Measurements from ENCODE around the gene RFLNA.

Gene RFLNA

DNA sequence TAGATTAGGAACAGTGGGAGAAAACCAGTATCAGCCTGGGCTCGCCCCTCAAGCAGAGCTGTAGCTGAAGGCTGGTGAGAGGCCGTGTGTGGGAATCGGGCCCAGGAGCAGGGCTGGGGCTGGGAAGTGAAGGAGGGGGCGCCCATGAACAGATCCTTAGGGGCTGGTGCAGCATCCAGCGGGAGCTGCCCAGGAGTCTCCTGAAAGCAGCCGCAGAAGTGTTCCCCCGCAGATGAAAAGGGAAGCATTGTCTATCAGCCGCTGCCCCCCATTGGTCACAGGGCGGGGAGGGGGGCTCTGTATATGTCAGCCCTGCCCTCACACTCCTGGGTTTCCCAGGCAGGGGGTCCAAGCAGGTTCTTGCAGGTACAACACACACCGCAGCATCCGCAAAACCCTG lies 15.6 kb upstream of the RFLNA start:
- TF ChIP-seq POLR2AphosphoS5 (IDR thresholded peaks at IDR 0.05; ENCODE audit: low read depth, low read length) (no peak), TAF1 (IDR thresholded peaks at IDR 0.05; ENCODE audit: borderline replicate concordance, insufficient read depth, low read length) (no peak), SIN3A (IDR thresholded peaks at IDR 0.05; ENCODE audit: borderline replicate concordance, insufficient read depth, low read length) (no peak), FOXP2 (optimal IDR thresholded peaks at IDR 0.05; ENCODE audit: borderline replicate concordance, extremely low read depth, extremely low read length, insufficient read depth) (no peak)
- TF ChIP-seq, protein P1, sequence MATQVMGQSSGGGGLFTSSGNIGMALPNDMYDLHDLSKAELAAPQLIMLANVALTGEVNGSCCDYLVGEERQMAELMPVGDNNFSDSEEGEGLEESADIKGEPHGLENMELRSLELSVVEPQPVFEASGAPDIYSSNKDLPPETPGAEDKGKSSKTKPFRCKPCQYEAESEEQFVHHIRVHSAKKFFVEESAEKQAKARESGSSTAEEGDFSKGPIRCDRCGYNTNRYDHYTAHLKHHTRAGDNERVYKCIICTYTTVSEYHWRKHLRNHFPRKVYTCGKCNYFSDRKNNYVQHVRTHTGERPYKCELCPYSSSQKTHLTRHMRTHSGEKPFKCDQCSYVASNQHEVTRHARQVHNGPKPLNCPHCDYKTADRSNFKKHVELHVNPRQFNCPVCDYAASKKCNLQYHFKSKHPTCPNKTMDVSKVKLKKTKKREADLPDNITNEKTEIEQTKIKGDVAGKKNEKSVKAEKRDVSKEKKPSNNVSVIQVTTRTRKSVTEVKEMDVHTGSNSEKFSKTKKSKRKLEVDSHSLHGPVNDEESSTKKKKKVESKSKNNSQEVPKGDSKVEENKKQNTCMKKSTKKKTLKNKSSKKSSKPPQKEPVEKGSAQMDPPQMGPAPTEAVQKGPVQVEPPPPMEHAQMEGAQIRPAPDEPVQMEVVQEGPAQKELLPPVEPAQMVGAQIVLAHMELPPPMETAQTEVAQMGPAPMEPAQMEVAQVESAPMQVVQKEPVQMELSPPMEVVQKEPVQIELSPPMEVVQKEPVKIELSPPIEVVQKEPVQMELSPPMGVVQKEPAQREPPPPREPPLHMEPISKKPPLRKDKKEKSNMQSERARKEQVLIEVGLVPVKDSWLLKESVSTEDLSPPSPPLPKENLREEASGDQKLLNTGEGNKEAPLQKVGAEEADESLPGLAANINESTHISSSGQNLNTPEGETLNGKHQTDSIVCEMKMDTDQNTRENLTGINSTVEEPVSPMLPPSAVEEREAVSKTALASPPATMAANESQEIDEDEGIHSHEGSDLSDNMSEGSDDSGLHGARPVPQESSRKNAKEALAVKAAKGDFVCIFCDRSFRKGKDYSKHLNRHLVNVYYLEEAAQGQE (IDR thresholded peaks at IDR 0.05; ENCODE audit: insufficient read depth in 1 of 2, low read depth in 2 of 2, low read length in 2 of 2) = no peak

DNA sequence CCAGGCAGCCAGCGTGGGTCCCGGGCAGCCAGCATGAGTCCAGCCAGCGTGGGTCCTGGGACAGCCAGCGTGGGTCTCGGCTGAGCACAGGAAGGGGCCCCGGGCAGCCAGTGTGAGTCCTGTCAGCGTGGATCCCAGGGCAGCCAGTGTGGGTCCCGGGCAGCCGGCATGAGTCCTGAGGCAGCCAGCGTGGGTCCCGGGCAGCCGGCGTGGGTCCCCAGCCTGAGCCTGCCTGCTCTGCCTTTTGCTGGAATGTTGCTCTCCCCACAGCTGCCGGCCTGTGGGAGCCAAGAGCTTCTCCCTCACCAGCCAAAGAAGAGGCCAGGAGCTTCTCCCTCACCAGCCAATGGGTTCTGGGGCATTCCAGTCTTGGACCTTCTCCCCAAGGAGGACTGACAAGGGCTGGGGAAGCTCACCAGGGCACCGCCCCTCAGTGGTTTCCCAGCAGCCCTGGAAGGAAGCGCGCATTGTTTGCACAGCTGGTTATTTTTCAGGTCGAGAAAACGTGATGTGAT lies 15.0 kb upstream of the RFLNA start:
- TF ChIP-seq, protein P1 (IDR thresholded peaks at IDR 0.05; ENCODE audit: insufficient read depth in 1 of 2, low read depth in 2 of 2, low read length in 2 of 2) = no peak

DNA sequence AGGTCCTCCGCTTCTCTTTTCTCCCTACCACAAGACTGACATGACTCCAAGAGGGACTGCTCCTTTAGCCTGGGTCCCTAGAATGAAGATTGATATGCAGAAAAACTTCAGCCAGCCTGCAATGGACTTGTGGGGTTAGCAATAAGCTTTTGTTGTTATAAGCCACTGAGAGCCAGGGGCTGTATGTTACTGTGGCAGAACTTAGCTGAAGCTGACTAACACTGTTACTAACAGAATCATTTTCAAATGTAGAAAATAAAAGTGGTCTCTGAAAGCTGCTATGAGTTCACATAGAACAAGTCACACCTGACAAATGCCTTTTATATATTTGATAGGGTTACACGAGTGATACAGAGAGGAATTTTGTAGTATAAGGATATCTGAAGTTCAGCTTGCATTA lies 13.6 kb upstream of the RFLNA start:
- no peak for TF ChIP-seq TAF1 (IDR thresholded peaks at IDR 0.05; ENCODE audit: borderline replicate concordance, insufficient read depth, low read length)
- TF ChIP-seq, protein P1 (IDR thresholded peaks at IDR 0.05; ENCODE audit: insufficient read depth in 1 of 2, low read depth in 2 of 2, low read length in 2 of 2) = no peak

DNA sequence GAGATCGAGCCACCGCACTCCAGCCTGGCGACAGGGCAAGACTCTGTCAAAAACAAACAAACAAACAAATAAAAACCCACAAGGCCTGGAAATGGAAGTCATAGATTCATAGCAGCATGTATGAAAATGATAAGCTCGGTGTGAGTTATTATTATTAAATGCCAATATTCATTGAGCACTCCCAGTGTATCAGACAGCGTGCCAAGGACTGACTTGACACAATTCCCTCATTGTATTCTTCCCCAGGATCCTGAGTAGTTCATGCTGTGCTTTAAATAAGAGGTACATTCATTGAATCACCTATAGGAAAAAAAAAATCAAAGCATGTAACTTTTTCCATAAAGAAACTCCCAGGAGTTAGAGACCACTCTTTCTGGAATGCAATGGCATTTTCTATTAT lies 12.6 kb upstream of the RFLNA start:
- TF ChIP-seq FOXP2 (optimal IDR thresholded peaks at IDR 0.05; ENCODE audit: borderline replicate concordance, extremely low read depth, extremely low read length, insufficient read depth) (no peak), TAF1 (IDR thresholded peaks at IDR 0.05; ENCODE audit: borderline replicate concordance, insufficient read depth, low read length) (no peak), POLR2AphosphoS5 (IDR thresholded peaks at IDR 0.05; ENCODE audit: low read depth, low read length) (no peak), SIN3A (IDR thresholded peaks at IDR 0.05; ENCODE audit: borderline replicate concordance, insufficient read depth, low read length) (no peak)
- TF ChIP-seq, protein P1 (IDR thresholded peaks at IDR 0.05; ENCODE audit: insufficient read depth in 1 of 2, low read depth in 2 of 2, low read length in 2 of 2) = no peak

DNA sequence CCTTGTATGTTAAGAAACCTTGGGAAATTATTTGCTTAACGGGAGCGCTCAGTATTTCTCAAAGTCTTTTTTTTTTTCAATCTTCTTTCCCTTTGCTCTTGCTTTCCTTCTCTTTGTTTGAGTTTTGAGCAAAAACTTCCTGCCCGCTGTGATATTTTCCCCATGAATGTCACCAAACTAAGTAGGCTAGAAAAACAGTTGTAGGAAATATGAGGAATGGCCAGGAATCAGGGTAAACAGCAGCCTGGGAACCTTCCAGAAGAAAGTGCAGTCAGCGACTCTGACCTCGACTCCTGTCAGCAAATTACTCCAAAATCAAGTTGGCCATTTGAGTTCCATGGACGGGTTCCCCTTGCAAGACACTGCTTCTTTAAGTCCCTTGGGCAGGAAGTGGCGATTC lies 11.6 kb upstream of the RFLNA start:
- TF ChIP-seq, protein P1 (IDR thresholded peaks at IDR 0.05; ENCODE audit: insufficient read depth in 1 of 2, low read depth in 2 of 2, low read length in 2 of 2) = no peak
- TF ChIP-seq FOXP2 (optimal IDR thresholded peaks at IDR 0.05; ENCODE audit: borderline replicate concordance, extremely low read depth, extremely low read length, insufficient read depth) (no peak), SIN3A (IDR thresholded peaks at IDR 0.05; ENCODE audit: borderline replicate concordance, insufficient read depth, low read length) (no peak), TAF1 (IDR thresholded peaks at IDR 0.05; ENCODE audit: borderline replicate concordance, insufficient read depth, low read length) (no peak), POLR2AphosphoS5 (IDR thresholded peaks at IDR 0.05; ENCODE audit: low read depth, low read length) (no peak)

All from PFSK-1 (cell line).